K562 (cell line): Measurements from ENCODE around the gene C2orf76. TPM values are rescaled to one million over a fixed set of nuclear protein-coding genes. Genes with fewer than 3 reads are reported as not detected.

ENCODE experiments used
- BMI1 ChIP-seq: fragments of 150-350 bp; IDR thresholded peaks from 2 replicates; pipeline ENCODE4 v1.6.1; 2014; ENCODE audit warnings: low read length
- C11orf30 ChIP-seq: fragments of 450-650 bp; IDR thresholded peaks from 2 replicates; pipeline ENCODE4 v1.6.1; 2016; ENCODE audit warnings: low read depth, mild to moderate bottlenecking
- CHAMP1 ChIP-seq: fragments of 450-650 bp; IDR thresholded peaks from 2 replicates; pipeline ENCODE4 v1.6.1; 2016; ENCODE audit warnings: mild to moderate bottlenecking
- CHD2 ChIP-seq: IDR thresholded peaks from 2 replicates; pipeline ENCODE4 v1.6.1; 2011; ENCODE audit warnings: low read depth, low read length
- ELF1 ChIP-seq: fragments of 200-800 bp; sonication (Bioruptor generic); IDR thresholded peaks from 2 replicates; pipeline ENCODE4 v1.6.1; 2016; ENCODE audit warnings: missing genetic modification characterization, missing compliant biosample characterization
- ESRRB ChIP-seq: fragments of 250-450 bp; sonication (Bioruptor Pico); IDR thresholded peaks from 2 replicates; pipeline ENCODE4 v1.5.0; 2020; ENCODE audit warnings: mild to moderate bottlenecking, moderate library complexity, borderline replicate concordance
- FOXP4 ChIP-seq: sonication (generic); formaldehyde crosslinking; IDR thresholded peaks from 2 replicates; pipeline ENCODE4 v1.8.0; 2022; ENCODE audit warnings: mild to moderate bottlenecking, missing genetic modification reagents, borderline replicate concordance
- GABPA ChIP-seq: fragments of 200-800 bp; sonication (Bioruptor generic); conservative IDR thresholded peaks from 2 replicates; pipeline ENCODE4 v1.6.1; 2016; ENCODE audit warnings: low read depth, missing genetic modification characterization, missing compliant biosample characterization
- HES1 ChIP-seq: fragments of 450-650 bp; IDR thresholded peaks from 2 replicates; pipeline ENCODE4 v1.6.1; 2016; ENCODE audit warnings: low read depth, mild to moderate bottlenecking, moderate library complexity
- HIVEP1 ChIP-seq: fragments of 250-450 bp; sonication (Bioruptor Pico); IDR thresholded peaks from 2 replicates; pipeline ENCODE4 v1.4.0; 2020; ENCODE audit warnings: mild to moderate bottlenecking
- MAFK ChIP-seq: IDR thresholded peaks from 2 replicates; pipeline ENCODE4 v1.6.1; 2011; ENCODE audit warnings: low read length, improper control_type of control experiment
- MBD1 ChIP-seq: fragments of 250-450 bp; sonication (Bioruptor Pico); IDR thresholded peaks from 2 replicates; pipeline ENCODE4 v1.8.0; 2022; ENCODE audit warnings: inconsistent platforms
- MCM7 ChIP-seq, 2 experiments: fragments of 450-650 bp; IDR thresholded peaks; 2 replicates each; pipeline ENCODE4 v1.6.1; 2016 to 2018
- NFIC ChIP-seq: fragments of 450-650 bp; IDR thresholded peaks from 2 replicates; pipeline ENCODE4 v1.6.1; 2017; ENCODE audit warnings: mild to moderate bottlenecking, inconsistent platforms
- POU5F1 ChIP-seq: fragments of 150-350 bp; IDR thresholded peaks from 2 replicates; pipeline ENCODE4 v1.6.1; 2014; ENCODE audit warnings: borderline replicate concordance, low read length, low read depth, mild to moderate bottlenecking; ENCODE audit not compliant: partially characterized antibody
- SMAD1 ChIP-seq: fragments of 150-350 bp; IDR thresholded peaks from 2 replicates; pipeline ENCODE4 v1.6.1; 2014; ENCODE audit warnings: low read length, low read depth; ENCODE audit not compliant: partially characterized antibody
- SMARCA4 ChIP-seq: fragments of 450-650 bp; IDR thresholded peaks from 2 replicates; pipeline ENCODE4 v1.6.1; 2016
- SMARCA5 ChIP-seq: fragments of 450-650 bp; IDR thresholded peaks from 2 replicates; pipeline ENCODE4 v1.6.1; 2016
- TAF15 ChIP-seq: fragments of 200-400 bp; formaldehyde crosslinking; IDR thresholded peaks from 2 replicates; pipeline ENCODE4 v1.6.1; 2017; ENCODE audit warnings: mild to moderate bottlenecking, low read depth, low read length, moderate library complexity
- TCFL5 ChIP-seq: fragments of 250-450 bp; sonication (Bioruptor Pico); conservative IDR thresholded peaks from 2 replicates; pipeline ENCODE4 v1.6.1; 2021; ENCODE audit warnings: mild to moderate bottlenecking, moderate library complexity, matching md5 sums
- TRIM28 ChIP-seq: fragments of 450-650 bp; IDR thresholded peaks from 2 replicates; pipeline ENCODE4 v1.6.1; 2017
- ZNF175 ChIP-seq: fragments of 200-800 bp; sonication (Bioruptor generic); IDR thresholded peaks from 2 replicates; pipeline ENCODE4 v1.6.1; 2016; ENCODE audit warnings: low read depth, mild to moderate bottlenecking, missing genetic modification characterization, missing compliant biosample characterization
- ZNF24 ChIP-seq: fragments of 450-650 bp; IDR thresholded peaks from 2 replicates; pipeline ENCODE4 v1.6.1; 2016
- ZNF589 ChIP-seq: fragments of 200-800 bp; sonication (Bioruptor generic); IDR thresholded peaks from 2 replicates; pipeline ENCODE4 v1.6.1; 2016; ENCODE audit warnings: low read depth, missing genetic modification characterization, missing compliant biosample characterization
- polyA plus RNA-seq, 8 experiments: library from polyadenylated mRNA; depleted of rRNA in 4 of 8; stranded (reverse) in 5 of 8; unstranded in 3 of 8; fragments of >200 nt; fragmentation: Nextera tagmentation in 2 of 8; fragmentation: Illumina TruSeq in 1 of 8; extraction: Ambion mirVana in 2 of 8; extraction: Trizol in 1 of 8; gene quantifications; 2 replicates each; pipeline versions ENCODE4 v1.2.1 to v1.2.3, GENCODE V29; 2011 to 2014; ENCODE audit warnings: inconsistent platforms in 1 of 8, missing spikeins in 1 of 8
- total RNA-seq, 7 experiments: library from RNA; depleted of rRNA in 6 of 7; stranded (reverse); fragments of >200 nt in 6 of 7; fragmentation: Illumina TruSeq in 2 of 7; extraction: Trizol in 2 of 7; gene quantifications; 2 replicates each; pipeline versions ENCODE4 v1.2.1 to v1.2.3, GENCODE V29; 2011 to 2021; ENCODE audit warnings: low replicate concordance in 1 of 7

The C2orf76 gene
- total and polyA plus RNA-seq, 9 of the 15 experiments (the other 6 are each of a cell fraction or from before 2014, with no cell fraction given) = 4.8 to 26.2 (median 14.5) TPM

GRCh38 chr2:119389615-119390306 is 23.1 kb upstream of the C2orf76 start (continued):
- TF ChIP-seq SMAD1 (no peak), SMARCA5 (no peak), MCM7 (IDR thresholded peaks at IDR 0.05) (no peak), CHD2 (no peak), ESRRB (CRISPR knock-in tag) (no peak), HIVEP1 (CRISPR knock-in tag) (no peak), NFIC (peak; percentile 16; the same call in 1 of the 2 replicates), TCFL5 (no peak), FOXP4 (CRISPR knock-in tag) (no peak), MBD1 (CRISPR knock-in tag) (no peak), GABPA (tag) (0 out of 2 replicates have a peak, but pooled peaks have one; percentile 23), POU5F1 (no peak), TAF15 (no peak), ELF1 (tag) (peak; percentile 72; the same call in 1 of the 2 replicates), ZNF589 (CRISPR knock-in tag) (0 out of 2 replicates have a peak, but pooled peaks have one; percentile 37), ZNF175 (CRISPR knock-in tag) (no peak), SMARCA4 (peak; percentile 37; the same call in 1 of the 2 replicates), HES1 (no peak), TRIM28 (no peak), BMI1 (no peak), CHAMP1 (no peak), C11orf30 (peak; percentile 81), ZNF24 (no peak), MAFK (peak; percentile 50; the same call in 1 of the 2 replicates)
